Parathyroid adenoma (tissue), 2 donors: ENCODE results near the gene SH3RF2.

Experiments
- H2AFZ ChIP-seq: fragments of 300-600 bp; sonication (generic); one replicate; pipeline ENCODE4 v1.7.0; 2017; ENCODE audit warnings: antibody characterized with exemption, mild to moderate bottlenecking
- H3K27ac ChIP-seq: fragments of 300-600 bp; sonication (generic); one replicate; pipeline ENCODE4 v1.7.0; 2017
- H3K27me3 ChIP-seq: fragments of 300-600 bp; sonication (generic); one replicate; pipeline ENCODE4 v1.7.0; 2017; ENCODE audit warnings: low read length; ENCODE audit not compliant: control insufficient read depth, insufficient read depth
- H3K36me3 ChIP-seq: fragments of 300-600 bp; sonication (generic); one replicate; pipeline ENCODE4 v1.7.0; 2017; ENCODE audit warnings: low read length; ENCODE audit not compliant: control insufficient read depth, insufficient read depth
- H3K4me1 ChIP-seq: fragments of 300-600 bp; sonication (generic); one replicate; pipeline ENCODE4 v1.7.0; 2017; ENCODE audit warnings: control low read depth
- H3K4me2 ChIP-seq: fragments of 300-600 bp; sonication (generic); one replicate; pipeline ENCODE4 v1.7.0; 2017; ENCODE audit warnings: low read length
- H3K4me3 ChIP-seq: fragments of 300-600 bp; sonication (generic); one replicate; pipeline ENCODE4 v1.7.0; 2017; ENCODE audit warnings: low read depth, low read length
- H3K79me2 ChIP-seq: fragments of 300-600 bp; sonication (generic); one replicate; pipeline ENCODE4 v1.7.0; 2017; ENCODE audit warnings: control low read depth
- H3K9ac ChIP-seq: fragments of 300-600 bp; sonication (generic); one replicate; pipeline ENCODE4 v1.7.0; 2017; ENCODE audit warnings: mild to moderate bottlenecking
- H3K9me3 ChIP-seq: fragments of 300-600 bp; sonication (generic); one replicate; pipeline ENCODE4 v1.7.0; 2017; ENCODE audit warnings: low read length; ENCODE audit not compliant: control insufficient read depth
- CTCF ChIP-seq: fragments of 300-600 bp; sonication (generic); IDR thresholded peaks from one replicate; pipeline ENCODE4 v1.7.0; 2017; ENCODE audit warnings: antibody characterized with exemption, mild to moderate bottlenecking
- donor health status: primary hyperparathyroidism.

The SH3RF2 gene

GRCh38 chr5:145913701-145914100 is 22.7 kb upstream of the SH3RF2 start:
- Histone ChIP-seq H3K4me3 (no peak overlapping the region), H3K9ac (no peak overlapping the region), H3K36me3 (no peaks in the 10 kb centered on the region), H3K27ac (no peak overlapping the region), H3K4me1 (no peaks in the 10 kb centered on the region), H3K9me3 (no peaks in the 10 kb centered on the region), H3K4me2 (no peak overlapping the region), H3K27me3 (no peaks in the 10 kb centered on the region), H3K79me2 (no peaks in the 10 kb centered on the region), H2AFZ (no peak overlapping the region)
- TF ChIP-seq CTCF: no peak

DNA sequence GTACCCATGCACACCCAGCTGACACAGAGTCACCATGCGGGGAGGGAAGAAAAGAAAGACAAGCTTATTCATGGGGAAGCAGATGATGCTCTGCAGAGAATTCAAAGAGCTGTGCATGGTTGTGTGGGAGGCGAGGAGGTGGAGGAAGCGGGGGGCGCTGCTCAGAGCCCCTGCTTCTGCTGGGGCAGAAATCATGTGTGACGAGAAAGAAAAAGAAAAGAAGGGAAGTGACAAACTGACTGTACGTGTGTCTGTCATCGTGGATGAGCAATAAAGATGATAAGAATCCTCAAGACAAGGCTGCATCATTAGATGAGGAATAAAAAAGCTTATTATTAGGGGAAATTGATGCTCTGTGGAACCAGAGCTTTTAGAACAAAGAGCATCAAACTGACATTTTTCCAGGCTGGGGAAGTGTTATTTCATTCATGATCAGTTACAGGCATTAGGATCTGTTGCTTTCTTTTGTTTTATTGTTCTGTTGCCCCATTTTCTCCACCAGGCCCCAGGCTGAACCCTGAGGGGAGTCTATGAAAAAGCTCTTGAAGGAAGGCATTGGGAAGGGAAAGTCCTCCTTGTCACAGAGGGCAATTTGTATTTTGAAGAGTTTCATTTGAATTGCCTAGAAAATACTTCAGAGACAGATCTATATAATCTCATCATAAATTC is 20.3 kb upstream of the SH3RF2 start:
- Histone ChIP-seq H2AFZ (no peak overlapping the region), H3K9me3 (no peaks in the 10 kb centered on the region), H3K27me3 (no peaks in the 10 kb centered on the region), H3K4me1 (no peaks in the 10 kb centered on the region), H3K4me2 (no peak overlapping the region), H3K27ac (no peak overlapping the region), H3K4me3 (no peak overlapping the region), H3K79me2 (no peaks in the 10 kb centered on the region), H3K36me3 (no peaks in the 10 kb centered on the region), H3K9ac (no peak overlapping the region)
- no peak for TF ChIP-seq CTCF

DNA sequence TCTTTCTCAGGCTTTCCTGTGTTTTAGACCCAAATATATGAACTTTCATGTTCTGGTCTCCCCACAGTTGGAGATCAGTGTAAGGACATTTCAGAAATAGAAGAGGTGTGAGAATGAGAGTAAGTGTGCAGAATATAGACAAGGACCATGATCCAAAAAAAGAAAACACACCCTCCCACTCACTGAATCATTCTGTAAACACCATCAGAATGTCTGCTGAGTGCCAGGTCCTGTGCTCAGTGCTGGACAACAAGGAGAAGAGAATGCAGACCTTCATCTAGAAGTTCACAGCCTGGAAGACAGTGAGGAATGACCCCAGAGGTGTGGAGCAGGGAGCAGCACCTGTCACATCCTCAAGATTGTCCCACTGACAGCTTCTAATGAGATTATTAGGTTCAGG is 19.1 kb upstream of the SH3RF2 start:
- Histone ChIP-seq H3K9ac (no peak overlapping the region), H3K4me1 (no peaks in the 10 kb centered on the region), H3K9me3 (no peaks in the 10 kb centered on the region), H2AFZ (no peak overlapping the region), H3K36me3 (no peaks in the 10 kb centered on the region), H3K27me3 (no peaks in the 10 kb centered on the region), H3K27ac (no peak overlapping the region), H3K4me3 (no peak overlapping the region), H3K79me2 (no peaks in the 10 kb centered on the region), H3K4me2 (no peak overlapping the region)
- no peak for TF ChIP-seq CTCF

- Histone ChIP-seq H3K4me3 (no peak overlapping the region), H3K27me3 (no peaks in the 10 kb centered on the region), H3K36me3 (no peaks in the 10 kb centered on the region), H3K9ac (no peak overlapping the region), H3K79me2 (no peaks in the 10 kb centered on the region), H3K9me3 (no peaks in the 10 kb centered on the region), H3K4me1 (no peaks in the 10 kb centered on the region), H3K4me2 (no peak overlapping the region), H2AFZ (no peak overlapping the region), H3K27ac (no peak overlapping the region)
- no peak for TF ChIP-seq CTCF
Measured at GRCh38 chr5:145918397-145918796, 18.0 kb upstream of the SH3RF2 start.

GRCh38 chr5:145919413-145919812 is 17.0 kb upstream of the SH3RF2 start:
- Histone ChIP-seq H3K9ac (no peak overlapping the region), H3K4me2 (no peak overlapping the region), H3K4me1 (no peaks in the 10 kb centered on the region), H3K4me3 (no peak overlapping the region), H3K27me3 (no peaks in the 10 kb centered on the region), H3K27ac (no peak overlapping the region), H3K79me2 (no peaks in the 10 kb centered on the region), H3K9me3 (no peaks in the 10 kb centered on the region), H3K36me3 (no peaks in the 10 kb centered on the region), H2AFZ (no peak overlapping the region)
- TF ChIP-seq CTCF: no peak
